GM23338 (cell line): ENCODE results near the gene CACNA2D3. TPM values are rescaled to one million over a fixed set of nuclear protein-coding genes. Genes with fewer than 3 reads are reported as not detected.

Source experiments
- ATAC-seq: fragments of 200-7000 bp; cut with Tn5 transposase; 3 replicates; pipeline ENCODE4 v1.9.1; 2020
- DNase-seq: peaks from one replicate; pipeline ENCODE4 v3.0.0-alpha.2; 2015; ENCODE audit warnings: low spot score
- H2AFZ ChIP-seq: fragments of 200-600 bp; sonication (generic); 2 replicates; pipeline ENCODE4 v1.8.0; 2016; ENCODE audit warnings: antibody characterized with exemption, mild to moderate bottlenecking, moderate library complexity
- H3F3A ChIP-seq: fragments of 200-600 bp; sonication (generic); replicated peaks from 2 replicates; pipeline ENCODE4 v1.8.0; 2017; ENCODE audit warnings: antibody characterized with exemption, mixed run types, low read depth
- H3K27ac ChIP-seq: fragments of 200-600 bp; sonication (generic); 2 replicates; pipeline ENCODE4 v1.6.1; 2016; ENCODE audit warnings: low read depth
- H3K27me3 ChIP-seq: fragments of 200-600 bp; sonication (generic); 2 replicates; pipeline ENCODE4 v1.8.0; 2016; ENCODE audit warnings: mild to moderate bottlenecking, mixed run types, moderate library complexity; ENCODE audit not compliant: insufficient read depth
- H3K36me3 ChIP-seq: fragments of 200-600 bp; sonication (generic); 2 replicates; pipeline ENCODE4 v1.8.0; 2016; ENCODE audit warnings: mild to moderate bottlenecking; ENCODE audit not compliant: insufficient read depth
- H3K4me1 ChIP-seq: fragments of 200-600 bp; sonication (generic); 2 replicates; pipeline ENCODE4 v1.8.0; 2016; ENCODE audit warnings: mild to moderate bottlenecking, moderate library complexity; ENCODE audit not compliant: insufficient read depth
- H3K4me2 ChIP-seq: fragments of 200-600 bp; sonication (generic); 2 replicates; pipeline ENCODE4 v1.7.1; 2017; ENCODE audit warnings: mixed run types
- H3K4me3 ChIP-seq: fragments of 200-600 bp; sonication (generic); 2 replicates; pipeline ENCODE4 v1.6.1; 2016; ENCODE audit warnings: mixed run types
- H3K79me2 ChIP-seq: fragments of 200-600 bp; sonication (generic); replicated peaks from 2 replicates; pipeline ENCODE4 v1.8.0; 2017; ENCODE audit warnings: mild to moderate bottlenecking; ENCODE audit not compliant: insufficient read depth
- H3K9me2 ChIP-seq: fragments of 200-600 bp; sonication (generic); 2 replicates; pipeline ENCODE4 v1.8.0; 2017; ENCODE audit not compliant: insufficient read depth
- H4K20me1 ChIP-seq: fragments of 200-600 bp; sonication (generic); replicated peaks from 2 replicates; pipeline ENCODE4 v1.8.0; 2017; ENCODE audit warnings: mild to moderate bottlenecking; ENCODE audit not compliant: insufficient read depth
- H3K27ac Mint-ChIP-seq: 2 replicates; pipeline ENCODE4 v1.8.0; 2020; ENCODE audit warnings: inconsistent platforms, mild to moderate bottlenecking, moderate library complexity, mixed read lengths
- H3K27me3 Mint-ChIP-seq: 3 replicates; pipeline ENCODE4 v1.8.0; 2022; ENCODE audit warnings: low read depth, mild to moderate bottlenecking, moderate library complexity, mixed read lengths, inconsistent platforms; ENCODE audit not compliant: insufficient read depth, poor library complexity
- H3K36me3 Mint-ChIP-seq: 3 replicates; pipeline ENCODE4 v1.8.0; 2021; ENCODE audit warnings: low read depth, mild to moderate bottlenecking, inconsistent platforms, moderate library complexity, mixed read lengths
- H3K4me1 Mint-ChIP-seq: 3 replicates; pipeline ENCODE4 v1.8.0; 2020; ENCODE audit warnings: mild to moderate bottlenecking, inconsistent platforms, mixed read lengths
- H3K4me3 Mint-ChIP-seq: 3 replicates; pipeline ENCODE4 v1.8.0; 2021; ENCODE audit warnings: moderate library complexity, mild to moderate bottlenecking, inconsistent platforms, mixed read lengths
- H3K9me3 Mint-ChIP-seq: 3 replicates; pipeline ENCODE4 v1.8.0; 2020; ENCODE audit warnings: moderate library complexity, mild to moderate bottlenecking, inconsistent platforms, mixed read lengths
- CREB1 ChIP-seq: fragments of 250-450 bp; sonication (Bioruptor Pico); IDR thresholded peaks from 2 replicates; pipeline ENCODE4 v1.5.0; 2020; ENCODE audit warnings: low read depth, mild to moderate bottlenecking, moderate library complexity
- CTCF ChIP-seq, 2 experiments: fragments of 200-600 bp in 1 of 2; sonication (generic) in 1 of 2; conservative IDR thresholded peaks; 2 replicates each; pipeline versions ENCODE4 v1.5.1 to v1.6.1; 2016 to 2017; ENCODE audit warnings: antibody characterized with exemption in 2 of 2, low read depth in 2 of 2, mild to moderate bottlenecking in 2 of 2, moderate library complexity in 1 of 2
- EZH2 ChIP-seq: fragments of 200-600 bp; sonication (generic); IDR thresholded peaks from one replicate; pipeline ENCODE4 v1.8.0; 2017; ENCODE audit warnings: antibody characterized with exemption, mild to moderate bottlenecking, low read depth; ENCODE audit not compliant: unreplicated experiment
- JUNB ChIP-seq: IDR thresholded peaks from one replicate; pipeline ENCODE4 v1.6.1; 2016; ENCODE audit warnings: antibody characterized with exemption; ENCODE audit not compliant: unreplicated experiment
- POLR2AphosphoS5 ChIP-seq: IDR thresholded peaks from 2 replicates; pipeline ENCODE4 v1.6.1; 2016; ENCODE audit warnings: antibody characterized with exemption, low read depth
- STAT1 ChIP-seq: IDR thresholded peaks from one replicate; pipeline ENCODE4 v1.6.1; 2016; ENCODE audit warnings: antibody characterized with exemption; ENCODE audit not compliant: unreplicated experiment
- ZNF114 ChIP-seq: fragments of 250-450 bp; sonication (Bioruptor Pico); IDR thresholded peaks from 2 replicates; pipeline ENCODE4 v1.5.0; 2020; ENCODE audit warnings: mild to moderate bottlenecking, moderate library complexity
- polyA plus RNA-seq: library from polyadenylated mRNA; unstranded; fragments of >200 nt; fragmentation: Nextera tagmentation; extraction: Ambion mirVana; gene quantifications from 2 replicates; pipeline ENCODE4 v1.2.1, GENCODE V29; 2016
- total RNA-seq: library from RNA; depleted of rRNA; stranded (reverse); fragments of >200 nt; shearing (Covaris generic); gene quantifications from 2 replicates; pipeline ENCODE4 v1.2.3, GENCODE V29; 2014
- TF ChIP-seq, protein P1 (sequence below): fragments of 250-450 bp; sonication (Bioruptor Pico); IDR thresholded peaks from 2 replicates; pipeline ENCODE4 v1.5.0; 2020; ENCODE audit warnings: mild to moderate bottlenecking, moderate library complexity
- TF ChIP-seq, protein P2 (sequence below): IDR thresholded peaks from one replicate; pipeline ENCODE4 v1.6.1; 2018; ENCODE audit warnings: antibody characterized with exemption; ENCODE audit not compliant: unreplicated experiment

CACNA2D3 gene
- total and polyA plus RNA-seq, 2 experiments from 2014 or later = 2.2 to 2.3 TPM

DNA sequence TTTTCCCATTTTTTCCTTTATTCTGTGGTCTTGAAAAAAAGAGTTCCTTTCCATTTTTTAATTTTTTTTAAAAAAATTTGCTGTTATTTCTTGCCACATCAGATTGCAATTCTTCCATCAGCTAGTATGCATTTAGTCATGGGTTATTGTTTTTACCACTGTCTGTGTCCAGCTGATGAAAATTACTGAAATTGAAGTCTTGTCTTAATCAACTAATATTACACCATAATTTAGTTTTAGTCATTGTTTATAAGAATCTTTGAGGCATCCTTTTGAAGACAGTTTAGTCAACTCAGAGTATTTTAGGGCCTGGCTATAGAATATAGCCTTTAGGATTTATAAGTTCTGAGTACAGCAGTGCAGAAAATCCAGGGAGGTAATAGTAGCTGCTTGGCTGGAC, 633.4 kb downstream of the CACNA2D3 start (continued):
- TF ChIP-seq, protein P1, sequence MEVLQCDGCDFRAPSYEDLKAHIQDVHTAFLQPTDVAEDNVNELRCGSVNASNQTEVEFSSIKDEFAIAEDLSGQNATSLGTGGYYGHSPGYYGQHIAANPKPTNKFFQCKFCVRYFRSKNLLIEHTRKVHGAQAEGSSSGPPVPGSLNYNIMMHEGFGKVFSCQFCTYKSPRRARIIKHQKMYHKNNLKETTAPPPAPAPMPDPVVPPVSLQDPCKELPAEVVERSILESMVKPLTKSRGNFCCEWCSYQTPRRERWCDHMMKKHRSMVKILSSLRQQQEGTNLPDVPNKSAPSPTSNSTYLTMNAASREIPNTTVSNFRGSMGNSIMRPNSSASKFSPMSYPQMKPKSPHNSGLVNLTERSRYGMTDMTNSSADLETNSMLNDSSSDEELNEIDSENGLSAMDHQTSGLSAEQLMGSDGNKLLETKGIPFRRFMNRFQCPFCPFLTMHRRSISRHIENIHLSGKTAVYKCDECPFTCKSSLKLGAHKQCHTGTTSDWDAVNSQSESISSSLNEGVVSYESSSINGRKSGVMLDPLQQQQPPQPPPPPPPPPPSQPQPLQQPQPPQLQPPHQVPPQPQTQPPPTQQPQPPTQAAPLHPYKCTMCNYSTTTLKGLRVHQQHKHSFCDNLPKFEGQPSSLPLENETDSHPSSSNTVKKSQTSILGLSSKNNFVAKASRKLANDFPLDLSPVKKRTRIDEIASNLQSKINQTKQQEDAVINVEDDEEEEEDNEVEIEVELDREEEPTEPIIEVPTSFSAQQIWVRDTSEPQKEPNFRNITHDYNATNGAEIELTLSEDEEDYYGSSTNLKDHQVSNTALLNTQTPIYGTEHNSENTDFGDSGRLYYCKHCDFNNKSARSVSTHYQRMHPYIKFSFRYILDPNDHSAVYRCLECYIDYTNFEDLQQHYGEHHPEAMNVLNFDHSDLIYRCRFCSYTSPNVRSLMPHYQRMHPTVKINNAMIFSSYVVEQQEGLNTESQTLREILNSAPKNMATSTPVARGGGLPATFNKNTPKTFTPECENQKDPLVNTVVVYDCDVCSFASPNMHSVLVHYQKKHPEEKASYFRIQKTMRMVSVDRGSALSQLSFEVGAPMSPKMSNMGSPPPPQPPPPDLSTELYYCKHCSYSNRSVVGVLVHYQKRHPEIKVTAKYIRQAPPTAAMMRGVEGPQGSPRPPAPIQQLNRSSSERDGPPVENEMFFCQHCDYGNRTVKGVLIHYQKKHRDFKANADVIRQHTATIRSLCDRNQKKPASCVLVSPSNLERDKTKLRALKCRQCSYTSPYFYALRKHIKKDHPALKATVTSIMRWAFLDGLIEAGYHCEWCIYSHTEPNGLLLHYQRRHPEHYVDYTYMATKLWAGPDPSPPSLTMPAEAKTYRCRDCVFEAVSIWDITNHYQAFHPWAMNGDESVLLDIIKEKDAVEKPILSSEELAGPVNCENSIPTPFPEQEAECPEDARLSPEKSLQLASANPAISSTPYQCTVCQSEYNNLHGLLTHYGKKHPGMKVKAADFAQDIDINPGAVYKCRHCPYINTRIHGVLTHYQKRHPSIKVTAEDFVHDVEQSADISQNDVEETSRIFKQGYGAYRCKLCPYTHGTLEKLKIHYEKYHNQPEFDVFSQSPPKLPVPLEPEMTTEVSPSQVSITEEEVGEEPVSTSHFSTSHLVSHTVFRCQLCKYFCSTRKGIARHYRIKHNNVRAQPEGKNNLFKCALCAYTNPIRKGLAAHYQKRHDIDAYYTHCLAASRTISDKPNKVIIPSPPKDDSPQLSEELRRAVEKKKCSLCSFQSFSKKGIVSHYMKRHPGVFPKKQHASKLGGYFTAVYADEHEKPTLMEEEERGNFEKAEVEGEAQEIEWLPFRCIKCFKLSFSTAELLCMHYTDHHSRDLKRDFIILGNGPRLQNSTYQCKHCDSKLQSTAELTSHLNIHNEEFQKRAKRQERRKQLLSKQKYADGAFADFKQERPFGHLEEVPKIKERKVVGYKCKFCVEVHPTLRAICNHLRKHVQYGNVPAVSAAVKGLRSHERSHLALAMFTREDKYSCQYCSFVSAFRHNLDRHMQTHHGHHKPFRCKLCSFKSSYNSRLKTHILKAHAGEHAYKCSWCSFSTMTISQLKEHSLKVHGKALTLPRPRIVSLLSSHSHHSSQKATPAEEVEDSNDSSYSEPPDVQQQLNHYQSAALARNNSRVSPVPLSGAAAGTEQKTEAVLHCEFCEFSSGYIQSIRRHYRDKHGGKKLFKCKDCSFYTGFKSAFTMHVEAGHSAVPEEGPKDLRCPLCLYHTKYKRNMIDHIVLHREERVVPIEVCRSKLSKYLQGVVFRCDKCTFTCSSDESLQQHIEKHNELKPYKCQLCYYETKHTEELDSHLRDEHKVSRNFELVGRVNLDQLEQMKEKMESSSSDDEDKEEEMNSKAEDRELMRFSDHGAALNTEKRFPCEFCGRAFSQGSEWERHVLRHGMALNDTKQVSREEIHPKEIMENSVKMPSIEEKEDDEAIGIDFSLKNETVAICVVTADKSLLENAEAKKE (CRISPR knock-in tag) = no peak
- TF ChIP-seq JUNB = no peak
- TF ChIP-seq CREB1 (CRISPR knock-in tag) = no peak
- no peak for TF ChIP-seq ZNF114 (CRISPR knock-in tag)
- TF ChIP-seq, protein P2, sequence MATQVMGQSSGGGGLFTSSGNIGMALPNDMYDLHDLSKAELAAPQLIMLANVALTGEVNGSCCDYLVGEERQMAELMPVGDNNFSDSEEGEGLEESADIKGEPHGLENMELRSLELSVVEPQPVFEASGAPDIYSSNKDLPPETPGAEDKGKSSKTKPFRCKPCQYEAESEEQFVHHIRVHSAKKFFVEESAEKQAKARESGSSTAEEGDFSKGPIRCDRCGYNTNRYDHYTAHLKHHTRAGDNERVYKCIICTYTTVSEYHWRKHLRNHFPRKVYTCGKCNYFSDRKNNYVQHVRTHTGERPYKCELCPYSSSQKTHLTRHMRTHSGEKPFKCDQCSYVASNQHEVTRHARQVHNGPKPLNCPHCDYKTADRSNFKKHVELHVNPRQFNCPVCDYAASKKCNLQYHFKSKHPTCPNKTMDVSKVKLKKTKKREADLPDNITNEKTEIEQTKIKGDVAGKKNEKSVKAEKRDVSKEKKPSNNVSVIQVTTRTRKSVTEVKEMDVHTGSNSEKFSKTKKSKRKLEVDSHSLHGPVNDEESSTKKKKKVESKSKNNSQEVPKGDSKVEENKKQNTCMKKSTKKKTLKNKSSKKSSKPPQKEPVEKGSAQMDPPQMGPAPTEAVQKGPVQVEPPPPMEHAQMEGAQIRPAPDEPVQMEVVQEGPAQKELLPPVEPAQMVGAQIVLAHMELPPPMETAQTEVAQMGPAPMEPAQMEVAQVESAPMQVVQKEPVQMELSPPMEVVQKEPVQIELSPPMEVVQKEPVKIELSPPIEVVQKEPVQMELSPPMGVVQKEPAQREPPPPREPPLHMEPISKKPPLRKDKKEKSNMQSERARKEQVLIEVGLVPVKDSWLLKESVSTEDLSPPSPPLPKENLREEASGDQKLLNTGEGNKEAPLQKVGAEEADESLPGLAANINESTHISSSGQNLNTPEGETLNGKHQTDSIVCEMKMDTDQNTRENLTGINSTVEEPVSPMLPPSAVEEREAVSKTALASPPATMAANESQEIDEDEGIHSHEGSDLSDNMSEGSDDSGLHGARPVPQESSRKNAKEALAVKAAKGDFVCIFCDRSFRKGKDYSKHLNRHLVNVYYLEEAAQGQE = no peak

GRCh38 chr3:54756330-54756731, 634.0 kb downstream of the CACNA2D3 start:
- H2AFZ ChIP-seq = no peak overlapping the region
- no peaks in the 10 kb centered on the region; the same call in 1 of the 2 replicates for H3K36me3 ChIP-seq
- no peak for ATAC-seq
- H4K20me1 ChIP-seq = no peaks in the 10 kb centered on the region
- no peak overlapping the region for H3K27ac ChIP-seq
- peaks cover 22% of the 10 kb centered on the region for H3K9me2 ChIP-seq
- Mint-ChIP-seq H3K9me3 (no peaks in the 10 kb centered on the region), H3K27me3 (peaks cover 3% of the 10 kb centered on the region), H3K27ac (no peak overlapping the region), H3K36me3 (peaks cover 10% of the 10 kb centered on the region; the same call in 1 of the 3 replicates), H3K4me3 (no peak overlapping the region), H3K4me1 (peaks cover 10% of the 10 kb centered on the region)
- H3K4me2 ChIP-seq = no peak overlapping the region
- no peaks in the 10 kb centered on the region for H3K79me2 ChIP-seq
- DNase-seq = no peak
- peaks cover 3% of the 10 kb centered on the region for H3K4me1 ChIP-seq
- no peaks in the 10 kb centered on the region for H3F3A ChIP-seq
- H3K27me3 ChIP-seq = no peaks in the 10 kb centered on the region
- H3K4me3 ChIP-seq = no peak overlapping the region
- no peak for TF ChIP-seq STAT1
- no peak for TF ChIP-seq CREB1 (CRISPR knock-in tag)
- no peak for TF ChIP-seq JUNB
- no peak for TF ChIP-seq CTCF (conservative IDR thresholded peaks at IDR 0.05; ENCODE audit: low read depth in 2 of 2)
- TF ChIP-seq, protein P2 = no peak
- TF ChIP-seq EZH2 = no peak
- no peak for TF ChIP-seq POLR2AphosphoS5
